Progenitor cell of endocrine pancreas (in vitro differentiated cells): ENCODE results near the gene C6orf120. TPM values are rescaled to one million over a fixed set of nuclear protein-coding genes. Genes with fewer than 3 reads are reported as not detected.

Experiments
- DNase-seq: peaks from one replicate; pipeline ENCODE4 v3.0.0; 2021; ENCODE audit warnings: low spot score; ENCODE audit not compliant: unreplicated experiment
- H3K27ac Mint-ChIP-seq: 2 replicates; pipeline ENCODE4 v1.8.0; 2021; ENCODE audit warnings: mild to moderate bottlenecking, moderate library complexity, mixed read lengths
- H3K27me3 Mint-ChIP-seq: 2 replicates; pipeline ENCODE4 v1.8.0; 2021; ENCODE audit warnings: mixed read lengths
- H3K36me3 Mint-ChIP-seq: 2 replicates; pipeline ENCODE4 v1.8.0; 2022; ENCODE audit warnings: mixed read lengths; ENCODE audit not compliant: insufficient read depth
- H3K4me1 Mint-ChIP-seq: 2 replicates; pipeline ENCODE4 v1.8.0; 2021; ENCODE audit warnings: low read depth, mixed read lengths
- H3K4me3 Mint-ChIP-seq: 2 replicates; pipeline ENCODE4 v1.8.0; 2021; ENCODE audit warnings: low read depth, mild to moderate bottlenecking, moderate library complexity, mixed read lengths
- H3K9me3 Mint-ChIP-seq: 2 replicates; pipeline ENCODE4 v1.8.0; 2021; ENCODE audit warnings: low read depth, mixed read lengths
- CTCF ChIP-seq: fragments of 200-600 bp; sonication (generic); IDR thresholded peaks from one replicate; pipeline ENCODE4 v1.5.0; 2021; ENCODE audit warnings: antibody characterized with exemption, mild to moderate bottlenecking; ENCODE audit not compliant: unreplicated experiment
- total RNA-seq: library from RNA; stranded (reverse); gene quantifications from 2 replicates; pipeline ENCODE4 v1.2.1, GENCODE V29; 2021

The C6orf120 gene
- total RNA-seq, 1 donor from 2014 or later: 25.3 TPM

- TF ChIP-seq CTCF: no peak
- Mint-ChIP-seq H3K4me1 (peaks cover 14% of the 10 kb centered on the region), H3K9me3 (peaks cover 3% of the 10 kb centered on the region), H3K27me3 (no peaks in the 10 kb centered on the region), H3K27ac (peak overlapping the region; percentile 90), H3K4me3 (peak overlapping the region; percentile 91), H3K36me3 (peaks cover 7% of the 10 kb centered on the region)
- DNase-seq: no peak
These were observed 494 bp upstream of the C6orf120 start for GRCh38 chr6:169701311-169701953.

GRCh38 chr6:169702840-169703246 lies 917 bp downstream of the C6orf120 start:
- peak overlapping the region; percentile 91 for H3K4me3 Mint-ChIP-seq
- TF ChIP-seq CTCF: no peak
- peaks cover 14% of the 10 kb centered on the region for H3K4me1 Mint-ChIP-seq
- no peaks in the 10 kb centered on the region for H3K9me3 Mint-ChIP-seq
- no peaks in the 10 kb centered on the region for H3K27me3 Mint-ChIP-seq
- peak overlapping the region; percentile 94 for H3K27ac Mint-ChIP-seq
- peaks cover under 1% of the 10 kb centered on the region for H3K36me3 Mint-ChIP-seq
- DNase-seq: no peak

- Mint-ChIP-seq H3K27me3 (no peaks in the 10 kb centered on the region), H3K4me3 (no peak overlapping the region), H3K4me1 (peaks cover 12% of the 10 kb centered on the region), H3K36me3 (peaks cover 8% of the 10 kb centered on the region), H3K9me3 (no peaks in the 10 kb centered on the region), H3K27ac (no peak overlapping the region)
- no peak for DNase-seq
- TF ChIP-seq CTCF: no peak
These were observed 5.8 kb downstream of the C6orf120 start for GRCh38 chr6:169707772-169708171.

- TF ChIP-seq CTCF: no peak
- DNase-seq: no peak
- Mint-ChIP-seq H3K4me3 (no peak overlapping the region), H3K36me3 (peaks cover 13% of the 10 kb centered on the region), H3K27ac (no peak overlapping the region), H3K27me3 (no peaks in the 10 kb centered on the region), H3K4me1 (peaks cover 1% of the 10 kb centered on the region), H3K9me3 (no peaks in the 10 kb centered on the region)
These were observed 7.4 kb downstream of the C6orf120 start for GRCh38 chr6:169709293-169709692.

GRCh38 chr6:169710009-169710408 lies 8.1 kb downstream of the C6orf120 start:
- Mint-ChIP-seq H3K27me3 (no peaks in the 10 kb centered on the region), H3K4me1 (no peaks in the 10 kb centered on the region), H3K4me3 (no peak overlapping the region), H3K36me3 (peaks cover 14% of the 10 kb centered on the region), H3K27ac (no peak overlapping the region), H3K9me3 (no peaks in the 10 kb centered on the region)
- TF ChIP-seq CTCF: no peak
- DNase-seq: no peak
